GM08714 (cell line): ENCODE results near the gene RPS23.
"Not testable (repeated sequence)": the region's sequence is repeated elsewhere in the genome, so short reads cannot be mapped to it uniquely, and the experiment has no call there.

ENCODE experiments used
- H3K4me3 ChIP-seq: fragments of 200-500 bp; sonication (Bioruptor generic); 2 replicates; pipeline ENCODE4 v1.5.1; 2014; ENCODE audit warnings: mild to moderate bottlenecking, low read length, inconsistent platforms
- ZNF274 ChIP-seq: IDR thresholded peaks from 2 replicates; pipeline ENCODE4 v1.6.1; 2012; ENCODE audit warnings: mild to moderate bottlenecking, low read depth, low read length

RPS23 gene

GRCh38 chr5:82274343-82275211 is 3.6 kb downstream of the RPS23 start:
- no peak for TF ChIP-seq ZNF274
- no peak overlapping the region for H3K4me3 ChIP-seq

GRCh38 chr5:82273426-82273825 is 4.7 kb downstream of the RPS23 start:
- not testable (repeated sequence) for H3K4me3 ChIP-seq

DNA sequence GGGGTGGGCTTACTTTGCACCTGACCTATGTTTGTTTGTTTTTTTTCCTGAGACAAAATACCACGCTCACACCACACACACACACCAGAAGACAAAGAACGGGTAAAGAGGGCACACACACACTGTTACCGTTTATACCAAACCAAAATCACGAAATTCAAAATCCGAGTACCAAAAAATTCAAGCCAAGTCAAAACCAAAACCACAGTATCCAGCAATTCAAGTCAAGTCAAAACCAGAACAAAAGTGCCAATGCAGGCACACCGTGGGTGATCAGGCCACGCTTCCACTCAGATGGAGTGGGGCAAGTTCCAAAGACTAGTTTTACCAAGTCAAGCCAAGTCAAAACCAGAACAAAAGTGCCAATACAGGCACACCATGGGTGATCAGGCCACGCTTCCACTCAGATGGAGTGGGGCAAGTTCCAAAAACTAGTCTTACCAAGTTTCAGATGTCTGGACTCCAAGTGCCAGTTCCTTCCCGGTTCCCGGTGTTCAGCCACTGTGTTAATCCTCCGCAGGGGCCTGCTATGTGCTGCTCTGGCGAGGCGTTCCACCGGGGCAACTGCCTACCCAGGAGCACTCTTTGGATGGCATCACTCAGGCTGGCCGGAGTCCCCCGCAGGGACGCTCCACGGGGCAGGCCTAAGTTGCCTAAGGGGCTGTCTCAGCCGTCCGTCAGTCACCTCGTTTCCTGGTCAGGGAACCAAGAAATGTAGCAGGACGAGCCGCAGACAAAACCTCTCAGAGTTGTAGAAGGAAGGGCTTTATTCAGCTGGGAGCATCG is 5.4 kb downstream of the RPS23 start:
- H3K4me3 ChIP-seq = not testable (repeated sequence)

GRCh38 chr5:82269363-82269762 is 8.8 kb downstream of the RPS23 start:
- H3K4me3 ChIP-seq = not testable (repeated sequence)

GRCh38 chr5:82267297-82267933 is 10.7 kb downstream of the RPS23 start:
- not testable (repeated sequence) for H3K4me3 ChIP-seq

DNA sequence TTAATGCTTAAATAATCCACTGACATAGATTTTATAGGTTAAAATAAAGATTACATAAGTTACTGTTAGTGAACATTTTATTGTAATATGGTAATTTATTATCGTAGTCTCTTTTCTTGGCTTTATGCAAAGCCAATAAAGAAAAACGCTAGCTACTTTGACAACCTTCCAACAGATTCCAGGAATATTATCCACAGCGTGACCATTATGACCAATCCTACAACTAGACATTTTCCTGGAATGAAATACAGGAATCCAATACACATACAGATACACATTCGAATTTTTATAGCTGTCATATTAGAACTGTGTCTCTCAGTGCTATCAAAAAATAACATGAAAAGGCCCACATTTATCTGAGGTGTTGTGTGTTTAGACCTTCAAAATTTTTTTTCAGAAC is 13.1 kb downstream of the RPS23 start:
- H3K4me3 ChIP-seq = no peak overlapping the region
- no peak for TF ChIP-seq ZNF274

DNA sequence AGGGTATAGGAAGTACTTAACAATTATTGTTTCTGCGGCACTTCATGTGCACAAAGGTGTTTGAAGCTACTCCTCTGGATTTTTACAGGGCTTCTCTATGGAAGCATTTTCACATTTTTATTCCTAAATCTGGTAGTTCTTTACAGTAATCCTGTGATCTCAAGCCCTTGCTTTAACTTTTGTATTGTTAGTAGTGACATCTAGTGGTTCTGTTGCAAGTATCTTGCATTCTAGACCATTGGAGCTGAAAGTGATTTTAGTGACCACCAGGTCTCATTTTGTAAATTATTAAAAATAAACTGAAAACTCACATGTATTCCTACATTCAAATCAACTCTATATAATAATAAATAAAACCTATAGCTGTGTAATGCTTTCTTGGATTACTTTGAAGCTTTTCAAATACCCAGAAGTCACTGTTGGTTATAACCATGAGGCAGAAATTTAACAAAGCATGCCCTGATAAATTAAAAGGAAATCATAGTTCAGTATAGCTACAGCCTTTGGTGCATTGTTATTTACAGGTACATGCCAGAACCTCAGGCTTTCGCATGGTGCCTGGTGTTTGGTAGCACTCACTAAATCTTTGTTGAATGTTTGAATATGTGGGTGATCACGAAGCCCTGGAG is 18.9 kb downstream of the RPS23 start:
- no peak for TF ChIP-seq ZNF274
- H3K4me3 ChIP-seq = no peak overlapping the region

- H3K4me3 ChIP-seq = no peak overlapping the region
- no peak for TF ChIP-seq ZNF274
Measured at GRCh38 chr5:82257729-82258128, 20.4 kb downstream of the RPS23 start.

- TF ChIP-seq ZNF274 = no peak
- no peak overlapping the region for H3K4me3 ChIP-seq
Measured at GRCh38 chr5:82257247-82257646, 20.9 kb downstream of the RPS23 start.

DNA sequence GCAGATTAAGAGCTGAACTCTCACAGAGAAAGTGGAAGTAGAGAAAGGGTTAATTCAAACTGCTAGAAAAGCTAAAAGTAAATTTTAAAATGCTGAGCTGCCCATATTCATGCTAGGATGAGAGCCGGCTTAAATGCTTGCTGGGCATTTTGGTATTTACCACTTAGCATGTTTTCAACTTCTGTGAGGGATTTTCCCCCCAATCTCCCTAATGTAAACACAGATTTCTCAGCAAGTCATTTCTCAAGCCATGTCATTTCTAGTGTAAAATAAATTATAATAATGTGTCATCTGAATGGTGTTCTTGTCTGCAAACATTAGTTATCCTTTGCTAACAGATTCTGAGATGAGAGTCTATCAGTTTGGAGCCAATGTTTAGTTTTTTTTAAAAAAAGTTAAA is 22.3 kb downstream of the RPS23 start:
- no peak for TF ChIP-seq ZNF274
- H3K4me3 ChIP-seq = no peak overlapping the region

GRCh38 chr5:82252744-82253143 is 25.4 kb downstream of the RPS23 start:
- no peak for TF ChIP-seq ZNF274
- H3K4me3 ChIP-seq = no peak overlapping the region

DNA sequence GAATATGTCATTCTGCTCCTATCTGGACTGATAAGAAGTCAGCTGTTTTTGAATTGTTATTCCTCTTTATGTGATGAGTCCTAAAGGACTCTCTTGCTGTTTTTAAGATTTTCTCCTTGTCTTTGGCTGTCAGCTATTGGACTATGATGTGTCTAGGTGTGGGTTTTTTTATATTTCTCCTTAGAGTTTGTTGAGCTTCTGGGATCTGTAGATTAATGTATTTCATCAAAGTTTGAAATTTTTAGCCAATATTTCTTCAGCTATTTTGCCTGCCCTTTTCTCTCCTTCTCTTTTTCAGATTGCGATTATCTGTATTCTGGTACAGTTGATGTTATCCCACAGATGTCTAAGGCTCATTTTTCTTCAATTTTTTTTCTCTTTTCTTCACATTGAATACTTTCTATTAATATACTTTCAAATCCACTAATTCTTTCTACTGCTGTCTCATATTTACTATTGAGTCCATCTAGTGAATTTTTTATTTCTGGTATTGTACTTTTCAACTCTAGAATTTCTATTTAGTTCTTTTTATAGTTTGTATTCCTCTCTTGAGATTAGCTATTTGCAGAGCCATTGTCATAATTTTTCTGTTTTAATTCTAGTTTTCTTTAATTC is 31.1 kb downstream of the RPS23 start:
- no peak overlapping the region for H3K4me3 ChIP-seq
- TF ChIP-seq ZNF274 = no peak

DNA sequence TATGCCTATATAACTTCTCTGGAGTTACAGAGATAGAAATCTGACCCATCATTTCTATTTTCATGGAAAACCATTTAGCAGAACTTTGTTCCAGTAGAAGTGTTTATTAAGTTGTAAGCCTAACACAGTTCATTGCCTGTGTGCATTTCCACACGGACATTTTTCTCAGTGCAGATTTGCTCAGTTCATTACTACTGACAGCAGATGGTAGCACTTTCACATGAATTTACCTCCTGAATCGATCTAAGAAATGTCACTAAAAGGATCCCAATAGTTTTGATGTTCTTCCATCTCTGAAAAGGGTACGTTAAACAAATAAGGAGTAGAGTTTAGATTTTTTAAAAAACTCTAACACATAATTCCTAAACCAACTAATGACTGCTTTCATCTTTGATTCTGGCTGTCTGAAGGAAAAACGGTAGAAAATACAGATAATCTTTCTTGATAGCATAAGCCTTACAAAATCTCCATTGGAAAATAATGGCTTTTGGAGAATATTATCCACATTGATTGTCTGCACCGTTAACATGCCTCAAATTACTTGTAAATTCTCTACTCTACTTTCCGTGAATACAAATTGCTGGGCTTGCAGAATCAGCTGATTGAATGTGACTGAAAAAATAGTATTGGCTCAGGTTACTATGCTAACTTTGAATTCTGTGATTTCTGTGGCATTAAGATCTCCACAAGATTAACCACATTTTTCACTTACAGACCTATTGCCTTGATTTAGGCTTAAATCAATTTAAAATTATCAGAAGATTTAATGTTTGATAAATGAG is 33.1 kb downstream of the RPS23 start:
- H3K4me3 ChIP-seq = no peak overlapping the region
- no peak for TF ChIP-seq ZNF274
